ENCODE results near the gene NEK11.
A peak's percentile ranks its signal among the peaks of the same experiment; 100 is the strongest.
"Not testable (repeated sequence)": the region's sequence is repeated elsewhere in the genome, so short reads cannot be mapped to it uniquely, and the experiment has no call there.

NEK11 gene

DNA sequence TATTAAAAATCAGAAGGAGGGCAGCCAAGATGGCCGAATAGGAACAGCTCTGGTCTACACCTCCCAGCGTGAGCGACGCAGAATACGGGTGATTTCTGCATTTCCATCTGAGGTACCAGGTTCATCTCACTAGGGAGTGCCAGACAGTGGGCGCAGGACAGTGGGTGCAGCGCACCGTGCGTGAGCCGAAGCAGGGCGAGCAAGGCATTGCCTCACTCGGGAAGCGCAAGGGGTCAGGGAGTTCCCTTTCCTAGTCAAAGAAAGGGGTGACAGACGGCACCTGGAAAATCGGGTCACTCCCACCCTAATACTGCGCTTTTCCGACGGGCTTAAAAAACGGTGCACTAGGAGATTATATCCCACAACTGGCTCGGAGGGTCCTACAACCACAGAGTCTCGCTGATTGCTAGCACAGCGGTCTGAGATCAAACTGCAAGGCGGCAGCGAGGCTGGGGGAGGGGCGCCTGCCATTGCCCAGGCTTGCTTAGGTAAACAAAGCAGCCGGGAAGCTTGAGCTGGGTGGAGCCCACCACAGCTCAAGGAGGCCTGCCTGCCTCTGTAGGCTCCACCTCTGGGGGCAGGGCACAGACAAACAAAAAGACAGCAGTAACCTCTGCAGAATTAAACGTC lies 304.9 kb downstream of the NEK11 start:
- DNase-seq: not testable (repeated sequence)

DNA sequence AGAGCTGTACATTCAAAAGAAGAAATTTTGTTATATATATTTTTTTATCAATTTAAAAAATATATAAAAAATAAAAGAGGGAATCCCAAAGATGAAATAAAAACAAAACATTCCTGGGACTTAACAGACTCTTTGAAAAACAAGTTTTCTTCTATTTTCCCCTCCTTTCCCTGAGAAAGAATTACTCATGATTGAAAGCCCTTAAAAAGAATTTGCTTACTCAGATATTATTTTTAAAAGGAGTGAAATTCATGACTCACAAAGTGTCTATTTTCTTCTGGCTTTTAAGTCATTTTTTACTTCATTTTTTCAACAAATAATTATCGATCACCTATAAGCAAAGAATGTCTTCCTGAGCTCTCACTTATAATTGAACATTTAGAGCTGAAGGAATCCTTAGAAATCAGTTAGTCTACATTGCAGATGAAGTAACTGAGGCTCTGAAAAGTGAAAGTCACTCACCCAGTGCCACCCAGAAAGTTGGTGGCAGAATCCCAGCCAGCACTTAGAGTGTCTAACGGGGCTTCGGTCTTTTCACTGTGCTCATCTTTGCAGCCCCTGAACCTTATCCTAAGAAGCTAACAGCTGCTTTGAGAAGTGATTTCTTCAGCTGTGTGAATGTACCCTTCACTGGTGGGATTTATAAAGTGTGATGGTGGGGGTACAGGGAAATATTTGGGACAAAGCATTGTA lies 312.4 kb downstream of the NEK11 start:
- in situ Hi-C loops (cut with MboI; ENCODE audit: low pct_unique_long_range_greater_than_20kb, low sequenced_read_pairs): no loop called here

More for the DNA sequence above, 304.9 kb downstream of the NEK11 start:
- in situ Hi-C loops (cut with MboI; ENCODE audit: low pct_unique_long_range_greater_than_20kb, low sequenced_read_pairs): not testable (repeated sequence)

DNA sequence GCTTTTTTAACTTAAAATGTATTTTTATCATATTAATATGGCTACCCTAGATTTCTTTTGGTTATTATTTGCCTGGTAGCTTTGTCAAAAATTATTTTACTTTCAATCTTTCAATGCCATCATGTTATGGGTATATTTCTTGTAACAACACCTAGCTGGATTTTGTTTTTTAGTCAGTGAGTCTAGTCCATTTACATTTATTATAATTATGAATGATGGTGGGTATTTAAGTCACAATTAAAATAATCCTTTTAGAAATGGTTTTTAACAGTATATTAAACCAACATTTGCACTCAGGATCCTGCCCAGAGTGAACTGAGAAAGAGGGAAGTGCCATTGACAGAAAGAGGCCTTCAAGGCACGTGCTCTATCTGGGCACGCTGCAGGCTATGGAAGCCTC lies 315.1 kb downstream of the NEK11 start:
- in situ Hi-C loops (cut with MboI; ENCODE audit: low pct_unique_long_range_greater_than_20kb, low sequenced_read_pairs): no loop called here
- DNase-seq: no peak

More for the DNA sequence above, 312.4 kb downstream of the NEK11 start:
- no peak for DNase-seq

DNA sequence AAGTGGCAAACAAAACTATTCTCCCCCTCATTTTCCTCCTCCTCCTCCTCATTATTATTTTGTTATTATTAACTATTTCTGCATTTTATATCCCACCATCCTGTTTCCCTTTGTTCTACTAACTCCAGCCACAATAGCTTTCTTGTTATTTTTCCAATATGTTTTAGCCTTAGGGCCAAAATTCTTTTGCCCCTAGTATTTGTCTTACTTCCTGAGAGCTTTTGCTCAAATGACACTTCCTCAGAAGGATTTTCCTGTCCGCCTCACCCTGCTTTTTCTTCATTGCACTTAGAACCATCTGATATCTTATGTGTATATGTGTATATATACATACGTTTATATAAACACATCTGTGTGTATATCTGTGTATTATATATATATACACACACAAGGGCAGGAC lies 322.2 kb downstream of the NEK11 start:
- in situ Hi-C loops (cut with MboI; ENCODE audit: low pct_unique_long_range_greater_than_20kb, low sequenced_read_pairs): no loop called here
- DNase-seq: no peak

DNA sequence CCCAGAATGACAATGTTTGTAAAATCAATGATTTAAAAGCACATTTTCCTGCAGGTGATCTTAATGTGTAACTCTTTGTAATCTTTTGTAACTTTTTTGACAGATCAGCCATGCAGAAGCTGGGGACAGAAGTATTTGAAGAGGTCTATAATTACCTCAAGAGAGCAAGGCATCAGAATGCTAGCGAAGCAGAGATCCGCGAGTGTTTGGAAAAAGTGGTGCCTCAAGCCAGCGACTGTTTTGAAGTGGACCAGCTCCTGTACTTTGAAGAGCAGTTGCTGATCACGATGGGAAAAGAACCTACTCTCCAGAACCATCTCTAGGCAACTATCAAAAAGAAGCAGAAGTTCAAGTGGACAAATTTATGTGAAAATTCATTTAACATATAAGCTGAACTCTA lies 322.8 kb downstream of the NEK11 start:
- in situ Hi-C loops (cut with MboI; ENCODE audit: low pct_unique_long_range_greater_than_20kb, low sequenced_read_pairs): no loop called here
- no peak for DNase-seq

DNA sequence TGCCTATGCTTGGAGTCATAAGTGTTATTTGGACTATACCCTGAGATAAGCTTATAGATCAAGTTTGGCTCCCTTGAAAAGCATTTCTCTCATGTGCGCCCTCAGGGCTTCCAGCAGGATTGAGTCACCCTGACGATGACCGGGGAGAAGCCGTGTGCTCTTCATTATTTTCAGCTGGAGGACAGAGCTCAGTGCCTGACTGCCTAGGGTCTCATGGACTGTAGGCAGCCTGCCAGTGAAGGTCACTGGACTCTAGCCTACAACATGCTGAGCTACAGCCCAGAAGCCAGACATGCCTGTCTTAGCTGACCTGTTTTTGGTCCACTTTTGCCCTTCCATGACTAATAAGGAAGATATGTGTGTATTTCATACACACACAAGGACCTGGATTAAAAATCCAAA lies 323.3 kb downstream of the NEK11 start:
- in situ Hi-C loops (cut with MboI; ENCODE audit: low pct_unique_long_range_greater_than_20kb, low sequenced_read_pairs): no loop called here
- DNase-seq: no peak

DNA sequence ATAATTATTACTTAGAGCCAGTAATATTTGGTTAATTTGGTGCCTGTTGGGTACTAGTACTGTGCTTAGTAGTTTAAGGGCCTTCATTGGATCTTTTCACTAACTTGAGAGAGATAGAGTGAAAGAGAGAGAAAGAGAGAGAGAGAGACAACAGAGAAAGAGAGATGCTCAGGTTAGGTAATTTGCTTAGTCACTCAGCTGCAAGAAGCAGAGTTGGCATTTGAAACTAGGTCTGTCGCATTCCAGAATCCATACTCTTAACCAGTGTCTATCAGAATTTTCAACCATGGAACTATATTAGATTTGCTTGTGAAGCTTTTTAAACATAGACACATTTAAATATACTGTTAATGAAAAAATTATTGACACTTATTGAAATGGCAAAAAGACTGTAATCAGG lies 323.8 kb downstream of the NEK11 start:
- no peak for DNase-seq

DNA sequence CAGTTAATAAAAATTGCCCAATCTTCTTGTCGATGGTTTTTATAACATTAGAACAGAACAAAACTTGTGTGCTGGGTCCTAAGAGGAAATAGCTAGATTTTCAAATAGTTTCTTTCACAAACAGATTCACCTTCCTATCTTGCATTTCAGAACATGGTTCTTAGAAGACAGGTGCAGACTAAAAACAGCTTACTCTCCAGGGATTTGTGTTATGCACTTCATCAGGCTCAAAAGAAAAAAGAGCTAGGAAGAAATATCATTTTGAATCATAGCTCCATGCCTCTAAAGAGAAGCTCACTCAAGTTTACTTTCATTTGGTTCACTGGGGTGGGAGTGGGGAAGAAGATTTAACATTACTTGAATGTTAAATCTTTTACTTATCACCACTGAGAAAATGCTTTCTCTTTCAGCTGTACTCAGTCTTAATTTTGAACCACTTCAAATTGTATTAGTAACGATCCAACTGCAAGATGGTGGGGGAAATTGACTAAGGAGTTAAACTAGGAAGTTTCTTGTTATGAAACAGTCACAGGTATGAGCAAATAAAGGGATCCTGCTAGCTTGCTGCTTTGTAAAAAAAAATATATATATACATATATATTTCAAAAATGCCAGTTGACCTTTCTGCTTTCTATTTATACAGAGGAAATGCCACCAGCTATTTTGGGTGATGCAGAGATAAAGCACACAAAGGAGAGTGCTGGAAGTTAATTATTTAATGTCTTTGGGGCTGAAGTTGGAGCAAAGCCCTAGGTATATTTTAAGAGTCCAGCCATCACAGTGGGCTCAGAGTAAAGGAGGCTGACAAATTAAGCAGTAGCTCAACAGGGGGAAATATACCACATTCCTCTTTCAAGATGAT lies 326.6 kb downstream of the NEK11 start:
- DNase-seq: no peak
- in situ Hi-C loops (cut with MboI; ENCODE audit: low pct_unique_long_range_greater_than_20kb, low sequenced_read_pairs): no loop called here

More for the DNA sequence above, 323.8 kb downstream of the NEK11 start:
- in situ Hi-C loops (cut with MboI; ENCODE audit: low pct_unique_long_range_greater_than_20kb, low sequenced_read_pairs): no loop called here

DNA sequence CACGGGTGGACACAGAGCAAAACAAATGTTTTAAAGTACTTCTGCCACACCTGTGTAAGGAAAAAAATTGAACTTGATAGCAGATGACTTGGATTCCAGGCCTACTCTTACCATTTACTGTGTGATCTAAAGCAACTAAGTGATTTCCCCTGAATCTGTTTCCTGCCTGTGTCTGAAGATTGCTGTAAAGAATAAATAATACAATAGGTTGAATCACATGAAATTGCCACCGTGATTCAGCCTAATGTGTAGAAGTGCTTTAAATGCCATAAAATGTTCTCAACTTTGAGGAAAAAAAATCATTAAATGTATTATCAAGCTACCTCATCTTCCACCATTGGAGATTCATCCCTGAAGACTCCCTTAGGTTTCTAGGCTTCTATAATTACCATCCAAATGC lies 327.3 kb downstream of the NEK11 start:
- DNase-seq: no peak
- in situ Hi-C loops (cut with MboI; ENCODE audit: low pct_unique_long_range_greater_than_20kb, low sequenced_read_pairs): no loop called here

DNA sequence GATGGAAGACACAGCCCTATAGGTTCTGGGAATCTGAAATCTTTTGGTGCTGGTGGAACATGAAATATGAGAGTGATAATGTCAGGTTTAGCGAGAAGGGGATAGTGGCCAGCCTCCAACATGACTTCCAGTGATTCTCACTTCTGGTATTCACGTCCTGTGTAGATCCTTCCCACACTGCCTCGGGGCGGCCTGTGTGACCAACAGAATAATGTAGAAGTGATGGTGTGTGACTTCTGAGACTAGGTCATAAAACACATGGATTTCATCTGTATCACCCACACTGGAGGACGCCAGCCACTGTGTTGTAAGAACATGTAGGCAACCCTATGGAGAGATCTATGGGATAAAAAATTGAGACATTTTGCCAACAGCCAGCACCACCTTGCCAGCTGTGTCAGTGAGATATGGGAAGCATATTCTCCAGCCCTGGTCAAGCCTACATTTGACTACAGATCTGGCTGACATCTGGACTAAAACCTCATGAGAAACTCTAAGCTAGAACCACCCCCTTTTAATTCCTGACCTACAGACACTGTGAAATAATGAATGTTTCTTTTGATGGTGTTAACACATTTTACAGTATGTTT lies 329.4 kb downstream of the NEK11 start:
- in situ Hi-C loops (cut with MboI; ENCODE audit: low pct_unique_long_range_greater_than_20kb, low sequenced_read_pairs): no loop called here

DNA sequence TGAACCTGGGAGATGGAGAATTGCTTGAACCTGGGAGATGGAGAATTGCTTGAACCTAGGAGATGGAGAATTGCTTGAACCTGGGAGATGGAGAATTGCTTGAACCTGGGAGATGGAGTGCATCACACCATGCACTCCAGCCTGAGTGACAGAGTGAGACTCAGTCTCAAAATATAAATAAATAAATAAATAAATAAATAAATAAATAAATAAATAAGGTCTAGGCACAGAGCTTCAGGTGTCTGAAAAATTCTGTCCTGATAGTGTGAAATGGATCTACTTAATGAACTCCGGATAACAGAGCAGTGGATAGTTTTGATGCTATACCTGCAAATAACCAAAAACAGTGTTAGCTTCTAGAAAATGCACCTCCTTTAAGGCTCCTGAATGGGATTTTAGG lies 330.6 kb downstream of the NEK11 start:
- in situ Hi-C loops (cut with MboI; ENCODE audit: low pct_unique_long_range_greater_than_20kb, low sequenced_read_pairs): no loop called here
- no peak for DNase-seq

More for the DNA sequence above, 329.4 kb downstream of the NEK11 start:
- DNase-seq: no peak

DNA sequence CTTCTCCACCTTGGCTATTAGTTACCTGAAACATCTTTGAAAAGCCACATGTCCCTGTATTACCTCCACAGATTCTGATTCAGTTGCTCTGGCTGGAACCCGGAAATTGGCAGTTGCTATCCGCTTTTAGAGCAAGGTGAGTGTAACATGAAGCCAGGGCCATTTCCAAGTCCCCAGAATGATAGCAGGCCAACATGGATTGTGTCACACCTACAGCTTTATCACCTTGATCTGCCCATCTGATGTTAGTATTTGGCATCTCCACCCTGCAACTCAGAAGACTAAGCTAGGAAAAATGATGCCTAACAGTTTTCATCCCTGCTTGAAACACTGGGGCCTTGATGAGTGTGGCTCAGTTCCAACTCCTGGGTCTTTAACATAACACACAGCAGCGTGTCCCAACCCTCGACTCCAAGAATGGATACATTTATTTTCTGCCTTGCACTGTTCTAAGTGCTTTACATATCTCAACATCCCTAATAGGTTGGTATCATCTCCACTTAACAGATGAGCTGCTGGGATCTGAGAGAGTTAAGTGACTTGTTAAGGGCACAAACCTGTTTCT lies 333.6 kb downstream of the NEK11 start:
- no peak for DNase-seq
- in situ Hi-C loops (cut with MboI; ENCODE audit: low pct_unique_long_range_greater_than_20kb, low sequenced_read_pairs): no loop called here

DNA sequence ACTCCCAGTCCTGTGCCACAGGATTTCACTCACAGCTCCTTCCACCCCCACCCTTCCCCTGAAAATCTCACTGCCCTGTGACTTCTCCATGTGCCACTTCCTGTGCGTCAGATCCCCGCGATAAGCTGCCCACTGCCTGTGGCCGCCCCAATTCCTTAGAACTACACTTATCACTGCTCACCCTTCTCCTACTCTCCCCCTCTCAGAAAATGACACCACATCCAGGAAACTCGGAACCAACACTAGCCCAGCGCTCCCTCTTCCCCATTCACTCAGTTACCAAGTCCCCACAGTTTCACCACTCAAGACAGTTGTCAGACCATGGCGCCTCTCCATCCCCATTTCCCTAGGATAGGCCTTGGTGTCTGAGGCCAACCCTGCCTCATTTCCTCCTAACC lies 334.4 kb downstream of the NEK11 start:
- DNase-seq: peak; percentile 67
- in situ Hi-C loops (cut with MboI; ENCODE audit: low pct_unique_long_range_greater_than_20kb, low sequenced_read_pairs): not testable (repeated sequence)

DNA sequence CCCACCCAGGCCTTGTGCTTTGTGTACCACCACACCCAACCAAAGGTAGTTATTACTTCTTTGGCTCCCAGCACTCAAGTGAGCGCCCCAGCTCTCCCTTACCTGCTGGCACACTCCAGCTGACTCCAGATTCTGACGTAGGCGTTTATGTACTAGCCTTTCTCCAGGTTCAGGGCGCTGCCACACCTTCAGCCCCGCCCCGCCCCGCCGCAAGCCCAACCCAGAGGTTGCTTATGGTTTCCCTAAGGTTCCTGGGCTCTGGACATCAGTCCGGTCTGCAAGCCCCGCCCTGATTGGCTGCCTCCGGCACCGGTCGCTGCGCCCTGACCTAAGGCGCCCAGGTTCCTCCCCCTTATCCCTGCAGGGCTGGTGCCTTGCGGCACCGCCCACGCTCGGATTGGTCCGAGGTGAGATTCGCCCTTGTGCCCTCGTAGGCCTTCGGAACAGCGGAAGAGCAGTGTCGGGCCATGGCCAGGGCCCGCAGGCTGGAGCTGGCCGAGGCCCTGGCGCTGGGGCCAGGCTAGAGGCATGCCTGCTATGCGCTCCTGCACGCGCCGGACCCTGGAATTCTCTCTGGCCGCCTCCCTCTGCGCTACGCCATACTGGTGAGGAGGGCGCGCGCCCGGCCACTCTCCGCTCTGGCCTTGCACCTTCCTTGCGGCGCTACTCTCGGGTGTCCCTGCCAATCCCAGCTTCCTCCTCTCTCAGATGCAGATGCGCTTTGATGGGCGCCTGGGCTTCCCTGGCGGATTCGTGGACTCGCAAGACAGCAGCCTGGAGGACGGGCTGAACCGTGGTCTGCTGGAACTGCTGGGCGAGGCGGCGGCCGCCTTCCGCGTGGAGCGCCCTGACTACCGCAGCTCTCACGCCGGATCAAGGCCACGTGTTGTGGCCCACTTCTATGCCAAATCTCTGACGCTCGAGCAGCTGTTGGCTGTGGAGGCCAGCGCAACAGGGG lies 335.1 kb downstream of the NEK11 start:
- no peak for DNase-seq
- in situ Hi-C loops (cut with MboI; ENCODE audit: low pct_unique_long_range_greater_than_20kb, low sequenced_read_pairs): no loop called here

DNA sequence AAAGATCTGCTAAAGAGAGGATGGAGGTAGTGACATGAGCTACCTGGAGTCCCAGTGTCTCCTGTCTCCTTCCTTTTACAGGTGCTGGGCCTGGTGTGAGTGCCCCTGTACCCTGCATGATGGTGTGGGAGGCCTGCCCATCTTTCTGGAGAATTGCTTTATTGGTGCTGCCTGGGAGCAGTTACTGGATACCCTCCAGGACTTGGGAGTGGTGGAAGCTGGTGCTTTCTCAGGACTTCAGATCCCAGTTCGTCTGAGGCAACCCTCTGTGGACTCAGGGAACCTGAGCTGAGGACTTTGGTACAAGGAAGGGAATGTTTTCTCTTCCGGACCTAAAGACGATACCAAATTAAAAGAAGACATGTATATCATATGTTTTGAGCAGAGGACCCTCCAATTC lies 336.6 kb downstream of the NEK11 start:
- in situ Hi-C loops (cut with MboI; ENCODE audit: low pct_unique_long_range_greater_than_20kb, low sequenced_read_pairs): no loop called here

DNA sequence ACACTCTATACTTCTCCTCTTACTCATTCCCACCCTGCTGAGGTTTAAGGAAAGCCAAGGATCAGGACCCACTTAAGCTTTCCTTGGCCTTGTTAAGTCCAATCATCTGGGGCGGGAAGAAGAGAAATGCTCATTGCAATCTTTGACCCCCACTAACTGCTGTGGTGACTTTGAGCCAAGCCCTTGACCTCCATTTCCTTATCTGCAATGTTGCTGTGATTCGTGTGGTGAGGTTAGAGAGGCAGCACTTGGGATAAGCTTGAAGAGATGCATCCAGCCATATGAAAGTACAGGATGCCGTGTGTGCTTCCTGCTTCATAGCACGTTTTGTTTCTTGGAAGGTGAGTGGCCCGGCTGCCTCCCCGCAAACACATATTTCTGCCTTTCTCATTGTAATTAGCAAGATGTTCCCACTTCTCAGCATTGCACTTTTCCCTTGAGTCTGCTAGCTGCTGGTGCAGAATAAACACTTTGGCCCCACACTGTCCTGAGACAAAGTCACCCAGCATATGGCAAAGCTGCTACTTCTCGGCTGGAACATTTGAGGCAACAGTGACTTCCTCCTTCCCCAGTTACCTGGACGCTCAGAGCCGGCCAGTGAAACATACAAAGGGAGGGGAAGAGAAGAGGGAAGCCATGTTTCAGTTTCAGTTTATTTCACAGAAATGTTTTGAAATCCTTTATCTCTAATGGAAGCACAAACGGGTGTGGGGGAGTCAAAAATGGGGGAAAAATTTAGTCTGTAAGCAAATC lies 344.4 kb downstream of the NEK11 start:
- in situ Hi-C loops (cut with MboI; ENCODE audit: low pct_unique_long_range_greater_than_20kb, low sequenced_read_pairs): no loop called here
- DNase-seq: no peak

More for the DNA sequence above, 336.6 kb downstream of the NEK11 start:
- DNase-seq: no peak

DNA sequence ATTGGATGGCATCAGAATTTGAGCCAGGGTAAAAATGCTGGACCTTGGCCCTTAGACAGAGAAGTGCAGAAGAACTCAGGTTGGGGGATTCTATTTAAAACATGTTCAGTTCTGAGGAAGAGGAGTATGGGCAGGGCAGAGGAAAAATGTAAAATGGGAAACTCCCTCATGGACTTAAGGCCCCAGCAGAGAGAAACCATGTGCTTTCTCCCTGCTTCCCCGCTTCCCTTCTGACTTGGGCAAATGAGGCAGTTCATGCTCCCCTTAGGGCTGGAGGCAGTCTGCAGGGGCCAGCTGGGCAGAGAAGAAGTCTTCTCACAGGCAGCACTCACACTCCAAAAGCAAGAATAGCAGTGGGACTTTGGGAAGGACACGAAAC lies 345.0 kb downstream of the NEK11 start:
- no peak for DNase-seq
- in situ Hi-C loops (cut with MboI; ENCODE audit: low pct_unique_long_range_greater_than_20kb, low sequenced_read_pairs): no loop called here

DNA sequence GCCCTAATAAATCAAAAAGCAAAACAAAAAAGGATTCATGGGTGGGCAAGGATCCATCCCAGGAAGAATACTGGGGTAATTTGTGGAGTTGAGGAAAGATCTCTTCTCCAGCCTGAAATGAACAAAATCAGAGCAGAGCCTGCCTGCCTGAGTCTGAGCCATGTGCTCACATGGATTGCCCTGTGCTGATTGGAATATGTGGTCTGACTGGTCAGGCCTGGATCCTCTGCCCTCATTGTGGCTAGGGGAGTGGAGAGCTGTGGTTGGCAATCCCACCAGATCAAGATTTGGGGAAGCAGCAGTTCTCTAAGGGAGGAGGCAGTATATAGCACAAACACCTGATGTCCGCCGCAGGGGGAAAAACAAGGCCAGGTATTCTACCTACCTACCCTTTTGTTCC lies 348.1 kb downstream of the NEK11 start:
- no peak for DNase-seq
- in situ Hi-C loops (cut with MboI; ENCODE audit: low pct_unique_long_range_greater_than_20kb, low sequenced_read_pairs): no loop called here
